ENCODE data around the gene P2RY8. TPM values are rescaled to one million over a fixed set of nuclear protein-coding genes. Genes with fewer than 3 reads are reported as not detected.
"Not testable (repeated sequence)": the region's sequence is repeated elsewhere in the genome, so short reads cannot be mapped to it uniquely, and the experiment has no call there.

Gene P2RY8, protein sequence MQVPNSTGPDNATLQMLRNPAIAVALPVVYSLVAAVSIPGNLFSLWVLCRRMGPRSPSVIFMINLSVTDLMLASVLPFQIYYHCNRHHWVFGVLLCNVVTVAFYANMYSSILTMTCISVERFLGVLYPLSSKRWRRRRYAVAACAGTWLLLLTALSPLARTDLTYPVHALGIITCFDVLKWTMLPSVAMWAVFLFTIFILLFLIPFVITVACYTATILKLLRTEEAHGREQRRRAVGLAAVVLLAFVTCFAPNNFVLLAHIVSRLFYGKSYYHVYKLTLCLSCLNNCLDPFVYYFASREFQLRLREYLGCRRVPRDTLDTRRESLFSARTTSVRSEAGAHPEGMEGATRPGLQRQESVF
- 100 to 1,000 TPM in 2 of 3 donors, 10 to 100 TPM in 1; 96.8 to 232 (median 119) TPM for polyA plus RNA-seq

- peak within 1 kb of the TSS; percentile 99 to 100 (median 99) for H3K27ac Mint-ChIP-seq
- peaks cover 20 to 28% of the 10 kb centered on the region in 2 donors for H3K4me1 Mint-ChIP-seq
- H3K27me3 Mint-ChIP-seq (ENCODE audit: low read depth in 3 of 3) = peaks cover 17 to 26% (median 25%) of the 10 kb centered on the region in 3 donors
- peaks cover 0 to 9% (median 4%) of the 10 kb centered on the region in 3 donors for H3K36me3 Mint-ChIP-seq
- H3K9me3 Mint-ChIP-seq = no peaks in the 10 kb centered on the region
- DNase-seq = peak; percentile 81 to 85 (median 84)
- H3K4me3 Mint-ChIP-seq = peak within 1 kb of the TSS; percentile 92 to 99 (median 98)
Measured at GRCh38 chrX:1537031-1537715, at the start of gene P2RY8. TSS of gene P2RY8 (minus strand) at chrX:1537185. CDS start at chrX:1466558, 70,627 bp downstream.

GRCh38 chrX:1584237-1585011, 47.4 kb upstream of the P2RY8 start:
- H3K27ac Mint-ChIP-seq = no peak overlapping the region
- no peak for DNase-seq
- H3K4me1 Mint-ChIP-seq = peaks cover 10 to 25% of the 10 kb centered on the region in 2 donors
- H3K36me3 Mint-ChIP-seq = no peaks in the 10 kb centered on the region
- no peak overlapping the region for H3K4me3 Mint-ChIP-seq
- H3K27me3 Mint-ChIP-seq (ENCODE audit: low read depth in 3 of 3) = peaks cover 0 to 1% (median 0%) of the 10 kb centered on the region in 3 donors
- H3K9me3 Mint-ChIP-seq = no peaks in the 10 kb centered on the region

GRCh38 chrX:1582686-1583437, 45.9 kb upstream of the P2RY8 start:
- peak overlapping the region in 2 of 6 donors; percentile 71 to 74 for H3K27ac Mint-ChIP-seq
- H3K4me1 Mint-ChIP-seq = peaks cover 7 to 24% of the 10 kb centered on the region in 2 donors
- no peaks in the 10 kb centered on the region for H3K9me3 Mint-ChIP-seq
- H3K36me3 Mint-ChIP-seq = no peaks in the 10 kb centered on the region
- H3K4me3 Mint-ChIP-seq = no peak overlapping the region
- peaks cover 0 to 1% (median 0%) of the 10 kb centered on the region in 3 donors for H3K27me3 Mint-ChIP-seq (ENCODE audit: low read depth in 3 of 3)
- DNase-seq = no peak

DNA sequence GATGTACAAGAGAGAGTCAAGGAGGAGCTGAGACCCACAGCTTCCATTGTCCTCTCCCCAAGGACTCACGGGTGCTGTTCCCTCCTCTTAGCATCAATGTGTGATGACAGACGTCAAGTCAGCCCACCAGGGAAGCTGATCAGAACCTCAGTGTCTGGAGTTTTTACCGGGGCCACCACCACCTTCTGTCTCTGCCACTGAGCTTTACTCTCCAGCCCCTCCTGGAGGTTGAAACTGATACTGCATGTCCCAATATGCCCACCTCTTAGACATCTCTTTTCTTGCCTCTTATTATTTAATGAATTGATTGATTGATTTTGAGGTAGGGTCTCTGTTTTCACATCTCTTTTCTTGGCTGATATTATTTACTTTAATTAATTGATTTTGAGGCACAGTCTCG, 44.1 kb upstream of the P2RY8 start:
- H3K9me3 Mint-ChIP-seq = no peaks in the 10 kb centered on the region
- H3K36me3 Mint-ChIP-seq = no peaks in the 10 kb centered on the region
- peak overlapping the region in 3 of 6 donors; percentile 21 to 77 (median 46) for H3K27ac Mint-ChIP-seq
- H3K27me3 Mint-ChIP-seq (ENCODE audit: low read depth in 3 of 3) = peaks cover 0 to 1% (median 0%) of the 10 kb centered on the region in 3 donors
- peaks cover 7 to 17% of the 10 kb centered on the region in 2 donors for H3K4me1 Mint-ChIP-seq
- DNase-seq = peak; percentile 73 to 79 (median 75)
- no peak overlapping the region for H3K4me3 Mint-ChIP-seq

DNA sequence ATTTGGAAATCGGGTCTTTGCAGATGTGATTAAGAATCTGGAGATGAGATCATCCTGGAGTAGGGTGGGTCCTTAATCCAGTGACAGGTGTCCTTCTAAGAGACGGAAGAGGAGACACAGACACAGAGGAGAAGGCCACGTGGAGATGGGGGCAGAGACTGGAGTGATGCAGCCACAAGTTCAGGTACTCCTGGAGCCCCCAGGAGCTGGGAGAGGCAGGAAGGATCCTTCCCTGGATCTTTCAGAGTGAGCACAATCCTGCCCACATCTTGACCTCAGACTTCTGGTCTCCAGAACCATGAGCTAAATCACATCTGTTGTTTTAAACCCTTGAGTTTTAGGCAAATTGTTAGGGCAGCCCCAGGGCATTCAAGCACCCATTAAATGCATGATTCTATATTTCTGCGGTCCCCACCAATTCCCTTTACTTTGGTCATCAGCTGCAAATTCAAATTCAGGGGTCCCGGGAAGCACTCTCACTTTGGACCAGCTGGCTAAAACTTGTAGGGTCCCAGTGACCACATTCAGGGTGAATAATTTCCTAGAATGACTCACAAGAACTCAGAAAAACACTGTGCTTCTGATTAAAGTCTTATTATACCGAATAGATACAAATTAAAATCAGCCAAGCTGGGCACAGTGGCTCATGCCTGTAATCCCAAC, 41.7 kb upstream of the P2RY8 start:
- Mint-ChIP-seq H3K36me3 (no peaks in the 10 kb centered on the region), H3K27me3 (ENCODE audit: low read depth in 3 of 3) (peaks cover 0 to 1% (median 0%) of the 10 kb centered on the region in 3 donors), H3K4me3 (no peak overlapping the region), H3K4me1 (peaks cover 7 to 17% of the 10 kb centered on the region in 2 donors), H3K9me3 (no peaks in the 10 kb centered on the region), H3K27ac (no peak overlapping the region)
- no peak for DNase-seq

DNA sequence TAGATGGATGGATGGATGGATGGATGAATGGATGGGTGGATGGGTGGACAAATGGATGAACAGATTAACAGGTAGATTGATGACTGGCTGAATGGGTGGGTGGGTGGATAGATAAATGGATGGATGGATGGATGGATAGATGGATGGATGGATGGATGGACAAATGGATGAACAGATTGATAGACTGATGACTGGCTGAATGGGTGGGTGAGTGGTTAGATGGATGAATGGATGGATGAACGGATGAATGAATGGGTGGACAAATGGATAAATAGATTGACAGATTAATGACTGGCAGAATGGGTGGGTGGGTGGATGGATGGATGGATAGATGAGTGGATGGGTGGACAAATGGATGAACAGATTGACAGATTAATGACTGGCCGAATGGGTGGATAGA, 40.9 kb upstream of the P2RY8 start:
- Mint-ChIP-seq H3K27ac (no peak overlapping the region), H3K4me3 (no peak overlapping the region)

DNA sequence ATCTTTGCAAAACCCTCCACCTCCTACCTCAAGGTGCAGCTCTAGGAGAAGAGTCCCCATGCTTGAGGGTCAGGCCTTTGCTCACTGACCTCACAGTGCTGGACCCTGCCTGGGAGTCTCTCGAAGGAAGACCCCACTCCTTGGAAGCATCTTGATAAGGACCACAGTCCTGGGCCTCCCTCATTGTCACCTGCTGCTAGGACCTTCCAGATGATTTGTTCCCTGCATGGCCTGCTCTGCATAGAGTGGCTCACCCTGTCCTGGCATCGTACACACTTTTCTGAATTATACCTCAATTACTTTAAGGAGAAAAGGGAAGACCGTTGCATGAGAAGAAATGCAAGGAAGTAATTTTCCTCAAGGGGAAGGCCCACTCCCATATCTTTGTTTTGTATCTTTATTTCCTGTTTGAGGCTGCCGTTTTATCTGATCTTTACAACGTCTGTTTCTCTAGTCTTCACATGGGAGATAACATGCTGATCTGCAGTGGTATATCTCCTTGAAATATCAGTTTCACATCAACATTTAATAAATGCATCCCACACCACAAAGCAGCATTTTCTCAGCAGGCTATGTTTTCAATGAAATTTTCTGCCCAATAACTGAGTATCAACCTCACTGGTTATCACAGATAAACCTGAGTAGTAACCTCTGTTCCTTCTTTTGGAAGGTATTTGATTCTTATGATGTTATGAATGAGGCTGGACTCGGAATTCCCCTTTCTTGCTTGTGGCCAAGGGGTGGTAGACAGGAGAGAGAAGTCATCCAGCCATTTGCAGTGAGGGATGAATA, 39.4 kb upstream of the P2RY8 start:
- H3K9me3 Mint-ChIP-seq = peaks cover 0 to 2% (median 0%) of the 10 kb centered on the region in 6 donors
- H3K27me3 Mint-ChIP-seq (ENCODE audit: low read depth in 3 of 3) = no peaks in the 10 kb centered on the region
- no peak overlapping the region for H3K27ac Mint-ChIP-seq
- H3K4me3 Mint-ChIP-seq = no peak overlapping the region
- no peak for DNase-seq
- H3K36me3 Mint-ChIP-seq = no peaks in the 10 kb centered on the region
- H3K4me1 Mint-ChIP-seq = peaks cover 2 to 9% of the 10 kb centered on the region in 2 donors

More for the DNA sequence above, 40.9 kb upstream of the P2RY8 start:
- H3K36me3 Mint-ChIP-seq = no peaks in the 10 kb centered on the region
- no peaks in the 10 kb centered on the region for H3K9me3 Mint-ChIP-seq
- H3K27me3 Mint-ChIP-seq (ENCODE audit: low read depth in 3 of 3) = peaks cover 0 to under 1% (median 0%) of the 10 kb centered on the region in 3 donors
- DNase-seq = no peak
- peaks cover 3 to 11% of the 10 kb centered on the region in 2 donors for H3K4me1 Mint-ChIP-seq

GRCh38 chrX:1574181-1574580, 37.2 kb upstream of the P2RY8 start:
- H3K36me3 Mint-ChIP-seq; H3K27ac Mint-ChIP-seq; H3K27me3 Mint-ChIP-seq (ENCODE audit: low read depth in 3 of 3); H3K9me3 Mint-ChIP-seq; H3K4me3 Mint-ChIP-seq; DNase-seq: not testable (repeated sequence)
- H3K4me1 Mint-ChIP-seq = peaks cover 18 to 19% of the 10 kb centered on the region in 2 donors

GRCh38 chrX:1564750-1565683, 28.0 kb upstream of the P2RY8 start:
- peaks cover 0 to 5% (median 0%) of the 10 kb centered on the region in 3 donors for H3K27me3 Mint-ChIP-seq (ENCODE audit: low read depth in 3 of 3)
- no peak overlapping the region for H3K4me3 Mint-ChIP-seq
- no peak overlapping the region for H3K27ac Mint-ChIP-seq
- no peaks in the 10 kb centered on the region for H3K36me3 Mint-ChIP-seq
- no peak for DNase-seq
- peaks cover 15 to 21% of the 10 kb centered on the region in 2 donors for H3K4me1 Mint-ChIP-seq
- H3K9me3 Mint-ChIP-seq = no peaks in the 10 kb centered on the region

GRCh38 chrX:1564077-1564476, 27.1 kb upstream of the P2RY8 start:
- not testable (repeated sequence) for H3K36me3 Mint-ChIP-seq; DNase-seq; H3K4me3 Mint-ChIP-seq; H3K9me3 Mint-ChIP-seq; H3K27me3 Mint-ChIP-seq (ENCODE audit: low read depth in 3 of 3)
- Mint-ChIP-seq H3K27ac (peak overlapping the region in 1 of 6 donors; percentile 17), H3K4me1 (peaks cover 7 to 12% of the 10 kb centered on the region in 2 donors)

GRCh38 chrX:1561164-1561563, 24.2 kb upstream of the P2RY8 start:
- Mint-ChIP-seq H3K27me3 (ENCODE audit: low read depth in 3 of 3) (peaks cover 0 to 5% (median 2%) of the 10 kb centered on the region in 3 donors), H3K9me3 (no peaks in the 10 kb centered on the region), H3K36me3 (no peaks in the 10 kb centered on the region), H3K4me1 (peaks cover 10 to 16% of the 10 kb centered on the region in 2 donors), H3K27ac (peak overlapping the region in 2 of 6 donors; percentile 45 to 67), H3K4me3 (no peak overlapping the region)
- DNase-seq = no peak
